ENCODE results near the gene SCRN1. TPM values are rescaled to one million over a fixed set of nuclear protein-coding genes. Genes with fewer than 3 reads are reported as not detected.

SCRN1 gene
- total and polyA plus RNA-seq, 8 donors, result 25.5 to 42.6 (median 36.9) TPM

GRCh38 chr7:29972315-29972669, 17.3 kb downstream of the SCRN1 start:
- H3K4me3 ChIP-seq, result no peak overlapping the region
- ATAC-seq (no peak), DNase-seq (no peak)
- intact Hi-C loops (cut with DNase I), result no loop called here
- peaks cover 8 to 10% of the 10 kb centered on the region in 2 donors for H3K4me1 ChIP-seq
- TF ChIP-seq CTCF (IDR thresholded peaks at IDR 0.05), result no peak
- H3K27ac ChIP-seq, result no peak overlapping the region
- no peaks in the 10 kb centered on the region for H3K9me3 ChIP-seq
- no peaks in the 10 kb centered on the region for H3K27me3 ChIP-seq
- H3K36me3 ChIP-seq, result no peaks in the 10 kb centered on the region

GRCh38 chr7:29971566-29972314, 17.9 kb downstream of the SCRN1 start:
- no peaks in the 10 kb centered on the region for H3K27me3 ChIP-seq
- intact Hi-C loops (cut with DNase I), result no loop called here
- DNase-seq, result no peak
- H3K4me3 ChIP-seq, result no peak overlapping the region
- H3K9me3 ChIP-seq, result no peaks in the 10 kb centered on the region
- ATAC-seq, result no peak
- H3K36me3 ChIP-seq, result no peaks in the 10 kb centered on the region
- H3K27ac ChIP-seq, result no peak overlapping the region
- TF ChIP-seq CTCF (IDR thresholded peaks at IDR 0.05), result no peak
- H3K4me1 ChIP-seq, result peaks cover 8 to 10% of the 10 kb centered on the region in 2 donors

- Histone ChIP-seq H3K4me3 (no peak overlapping the region), H3K36me3 (no peaks in the 10 kb centered on the region), H3K4me1 (no peaks in the 10 kb centered on the region), H3K27ac (no peak overlapping the region), H3K9me3 (no peaks in the 10 kb centered on the region), H3K27me3 (no peaks in the 10 kb centered on the region)
- intact Hi-C loops (cut with DNase I), result no loop called here
- no peak for ATAC-seq
- DNase-seq, result no peak
- no peak for TF ChIP-seq CTCF (IDR thresholded peaks at IDR 0.05)
Observed at GRCh38 chr7:29970158-29970557, 19.4 kb downstream of the SCRN1 start.

- Histone ChIP-seq H3K27me3 (no peaks in the 10 kb centered on the region), H3K4me1 (no peaks in the 10 kb centered on the region), H3K27ac (no peak overlapping the region), H3K4me3 (no peak overlapping the region), H3K36me3 (no peaks in the 10 kb centered on the region), H3K9me3 (no peaks in the 10 kb centered on the region)
- intact Hi-C loops (cut with DNase I), result no loop called here
- DNase-seq, result no peak
- TF ChIP-seq CTCF (IDR thresholded peaks at IDR 0.05), result no peak
- ATAC-seq, result no peak
Observed at GRCh38 chr7:29969738-29970137, 19.9 kb downstream of the SCRN1 start.

GRCh38 chr7:29968683-29969395, 20.8 kb downstream of the SCRN1 start:
- no peak for ATAC-seq
- no peaks in the 10 kb centered on the region for H3K9me3 ChIP-seq
- H3K36me3 ChIP-seq, result no peaks in the 10 kb centered on the region
- H3K27me3 ChIP-seq, result no peaks in the 10 kb centered on the region
- no peak for TF ChIP-seq CTCF (IDR thresholded peaks at IDR 0.05)
- H3K4me1 ChIP-seq, result no peaks in the 10 kb centered on the region
- no peak overlapping the region for H3K4me3 ChIP-seq
- DNase-seq, result no peak
- no peak overlapping the region for H3K27ac ChIP-seq
- intact Hi-C loops (cut with DNase I), result no loop called here
